NCI-H510A (cell line): Measurements from ENCODE around the gene HGFAC.

ENCODE experiments used
- DNase-seq: peaks from one replicate; lab custom pipeline; 2025; lab: John Stamatoyannopoulos, UW

The HGFAC gene

GRCh38 chr4:3486541-3487540, 45.1 kb downstream of the HGFAC start:
- DNase-seq = no peak

GRCh38 chr4:3487861-3488260, 46.1 kb downstream of the HGFAC start:
- no peak for DNase-seq

- DNase-seq = no peak
Observed at GRCh38 chr4:3488820-3489219, 47.1 kb downstream of the HGFAC start.

GRCh38 chr4:3489451-3489962, 47.7 kb downstream of the HGFAC start:
- DNase-seq = no peak

GRCh38 chr4:3491681-3492405, 50.1 kb downstream of the HGFAC start:
- no peak for DNase-seq

- DNase-seq = no peak
Observed at GRCh38 chr4:3492741-3493719, 51.3 kb downstream of the HGFAC start.

GRCh38 chr4:3493720-3494461, 52.1 kb downstream of the HGFAC start:
- no peak for DNase-seq

- no peak for DNase-seq
Observed at GRCh38 chr4:3494462-3494871, 52.7 kb downstream of the HGFAC start.

- no peak for DNase-seq
Observed at GRCh38 chr4:3495204-3495975, 53.6 kb downstream of the HGFAC start.

GRCh38 chr4:3496021-3496420, 54.3 kb downstream of the HGFAC start:
- DNase-seq = no peak

- DNase-seq = no peak
Observed at GRCh38 chr4:3497095-3497494, 55.3 kb downstream of the HGFAC start.

- no peak for DNase-seq
Observed at GRCh38 chr4:3497523-3498389, 56.0 kb downstream of the HGFAC start.

- DNase-seq = no peak
Observed at GRCh38 chr4:3498407-3498806, 56.6 kb downstream of the HGFAC start.
